GM19043 (cell line): ENCODE measurements around the gene ADAMTS18.

Source experiments
- ATAC-seq: cut with Tn5 transposase; IDR thresholded peaks from one replicate; pipeline ENCODE4 v1.9.1; 2021; ENCODE audit warnings: low read depth; ENCODE audit not compliant: unreplicated experiment

ADAMTS18 gene

GRCh38 chr16:77399066-77399465 is 35.8 kb downstream of the ADAMTS18 start:
- no peak for ATAC-seq

- ATAC-seq = no peak
These were observed 36.3 kb downstream of the ADAMTS18 start for GRCh38 chr16:77398495-77398894.

GRCh38 chr16:77396461-77396860 is 38.4 kb downstream of the ADAMTS18 start:
- ATAC-seq = no peak

GRCh38 chr16:77394699-77395098 is 40.1 kb downstream of the ADAMTS18 start:
- no peak for ATAC-seq

GRCh38 chr16:77393955-77394354 is 40.9 kb downstream of the ADAMTS18 start:
- ATAC-seq = no peak

GRCh38 chr16:77387815-77388209 is 47.0 kb downstream of the ADAMTS18 start:
- ATAC-seq = no peak

- ATAC-seq = no peak
These were observed 47.7 kb downstream of the ADAMTS18 start for GRCh38 chr16:77386831-77387814.

GRCh38 chr16:77385481-77385880 is 49.4 kb downstream of the ADAMTS18 start:
- ATAC-seq = no peak

- no peak for ATAC-seq
These were observed 51.1 kb downstream of the ADAMTS18 start for GRCh38 chr16:77383606-77384187.

- no peak for ATAC-seq
These were observed 58.5 kb downstream of the ADAMTS18 start for GRCh38 chr16:77376358-77376757.

GRCh38 chr16:77375396-77375795 is 59.4 kb downstream of the ADAMTS18 start:
- ATAC-seq = no peak

GRCh38 chr16:77374384-77374783 is 60.5 kb downstream of the ADAMTS18 start:
- no peak for ATAC-seq

GRCh38 chr16:77373726-77374125 is 61.1 kb downstream of the ADAMTS18 start:
- ATAC-seq = no peak

- no peak for ATAC-seq
These were observed 70.1 kb downstream of the ADAMTS18 start for GRCh38 chr16:77364770-77365169.

- ATAC-seq = no peak
These were observed 75.8 kb downstream of the ADAMTS18 start for GRCh38 chr16:77359065-77359502.

- no peak for ATAC-seq
These were observed 81.1 kb downstream of the ADAMTS18 start for GRCh38 chr16:77353587-77354263.

GRCh38 chr16:77344341-77344740 is 90.5 kb downstream of the ADAMTS18 start:
- no peak for ATAC-seq

- no peak for ATAC-seq
These were observed 98.2 kb downstream of the ADAMTS18 start for GRCh38 chr16:77336637-77337036.

GRCh38 chr16:77335652-77336234 is 99.1 kb downstream of the ADAMTS18 start:
- no peak for ATAC-seq

- ATAC-seq = no peak
These were observed 102.0 kb downstream of the ADAMTS18 start for GRCh38 chr16:77332792-77333191.
